ENCODE data around the gene NXNL2. TPM values are rescaled to one million over a fixed set of nuclear protein-coding genes. Genes with fewer than 3 reads are reported as not detected.

The NXNL2 gene
- total RNA-seq, 6 experiments from 2014 or later: 5.4 to 8.8 (median 8.2) TPM

- Mint-ChIP-seq H3K27ac (no peak overlapping the region), H3K36me3 (ENCODE audit: low read depth) (no peaks in the 10 kb centered on the region), H3K27me3 (ENCODE audit: insufficient read depth) (no peaks in the 10 kb centered on the region; the same call in 1 of the 2 replicates), H3K4me3 (no peak overlapping the region), H3K4me1 (ENCODE audit: low read depth) (no peaks in the 10 kb centered on the region), H3K9me3 (no peaks in the 10 kb centered on the region; the same call in 1 of the 2 replicates)
- no peak for DNase-seq
- no peak for TF ChIP-seq CTCF (IDR thresholded peaks at IDR 0.05)
These were observed 33.9 kb upstream of the NXNL2 start for GRCh38 chr9:88501086-88501485.

GRCh38 chr9:88502552-88503034 lies 32.4 kb upstream of the NXNL2 start:
- Mint-ChIP-seq H3K27me3 (ENCODE audit: insufficient read depth) (no peaks in the 10 kb centered on the region; the same call in 1 of the 2 replicates), H3K4me1 (ENCODE audit: low read depth) (peaks cover under 1% of the 10 kb centered on the region; the same call in 1 of the 2 replicates), H3K27ac (no peak overlapping the region), H3K36me3 (ENCODE audit: low read depth) (no peaks in the 10 kb centered on the region), H3K4me3 (no peak overlapping the region), H3K9me3 (no peaks in the 10 kb centered on the region; the same call in 1 of the 2 replicates)
- TF ChIP-seq CTCF (IDR thresholded peaks at IDR 0.05): no peak
- DNase-seq: no peak

- H3K4me1 Mint-ChIP-seq (ENCODE audit: low read depth): peaks cover 5% of the 10 kb centered on the region; the same call in 1 of the 2 replicates
- H3K9me3 Mint-ChIP-seq: no peaks in the 10 kb centered on the region; the same call in 1 of the 2 replicates
- TF ChIP-seq CTCF (IDR thresholded peaks at IDR 0.05): no peak
- no peak overlapping the region for H3K27ac Mint-ChIP-seq
- no peaks in the 10 kb centered on the region; the same call in 1 of the 2 replicates for H3K27me3 Mint-ChIP-seq (ENCODE audit: insufficient read depth)
- no peak overlapping the region for H3K4me3 Mint-ChIP-seq
- no peaks in the 10 kb centered on the region for H3K36me3 Mint-ChIP-seq (ENCODE audit: low read depth)
- no peak for DNase-seq
These were observed 31.7 kb upstream of the NXNL2 start for GRCh38 chr9:88503081-88503844.

GRCh38 chr9:88503845-88504764 lies 30.9 kb upstream of the NXNL2 start:
- H3K27ac Mint-ChIP-seq: no peak overlapping the region
- peaks cover 7% of the 10 kb centered on the region for H3K36me3 Mint-ChIP-seq (ENCODE audit: low read depth)
- no peaks in the 10 kb centered on the region; the same call in 1 of the 2 replicates for H3K27me3 Mint-ChIP-seq (ENCODE audit: insufficient read depth)
- peaks cover 11% of the 10 kb centered on the region; the same call in 1 of the 2 replicates for H3K4me1 Mint-ChIP-seq (ENCODE audit: low read depth)
- no peak for TF ChIP-seq CTCF (IDR thresholded peaks at IDR 0.05)
- DNase-seq: no peak
- H3K9me3 Mint-ChIP-seq: peaks cover 5% of the 10 kb centered on the region
- H3K4me3 Mint-ChIP-seq: no peak overlapping the region

GRCh38 chr9:88508326-88508725 lies 26.7 kb upstream of the NXNL2 start:
- Mint-ChIP-seq H3K36me3 (ENCODE audit: low read depth) (peaks cover 8% of the 10 kb centered on the region), H3K27me3 (ENCODE audit: insufficient read depth) (no peaks in the 10 kb centered on the region; the same call in 1 of the 2 replicates), H3K27ac (no peak overlapping the region), H3K4me3 (no peak overlapping the region), H3K9me3 (peaks cover 5% of the 10 kb centered on the region), H3K4me1 (ENCODE audit: low read depth) (peaks cover 11% of the 10 kb centered on the region; the same call in 1 of the 2 replicates)
- DNase-seq: no peak
- TF ChIP-seq CTCF (IDR thresholded peaks at IDR 0.05): no peak
